GM12878 (cell line): ENCODE results near the gene MXI1. TPM values are rescaled to one million over a fixed set of nuclear protein-coding genes. Genes with fewer than 3 reads are reported as not detected.

Experiments
- ATAC-seq: fragments of 200-7000 bp; cut with Tn5 transposase; 3 replicates; pipeline ENCODE4 v1.9.1; 2020; ENCODE audit warnings: mild to moderate bottlenecking, moderate library complexity
- BruUV-seq: library from RNA; stranded (reverse); fragments of 400-500 nt; replicated peaks from 2 replicates; lab custom pipeline; 2021; lab: Mats Ljungman, UMichigan
- CTCF ChIA-PET: fragments of 300-600 bp; sonication (Branson Sonifier 250); formaldehyde crosslinking; extraction: SDS; loops from one replicate; lab custom pipeline; 2021; ENCODE audit warnings: inconsistent platforms; lab: Yijun Ruan, JAX
- POLR2A ChIA-PET: fragments of 350-600 bp; formaldehyde crosslinking; extraction: SDS; loops from one replicate; lab custom pipeline; 2021; ENCODE audit warnings: inconsistent platforms; lab: Charles Lee
- RAD21 ChIA-PET: fragments of 300-600 bp; sonication (Branson Sonifier 250); formaldehyde crosslinking; loops from one replicate; lab custom pipeline; 2023; ENCODE audit warnings: antibody characterized with exemption; ENCODE audit not compliant: unreplicated experiment; lab: Charles Lee
- SMC1A ChIA-PET: fragments of 300-600 bp; sonication (Branson Sonifier 250); formaldehyde crosslinking; loops from one replicate; lab custom pipeline; 2023; ENCODE audit not compliant: unreplicated experiment, uncharacterized antibody; lab: Charles Lee
- DNase-seq: peaks from one replicate; pipeline ENCODE4 v3.0.0-alpha.2; 2011; ENCODE audit warnings: low read depth, low spot score
- FAIRE-seq: peaks from 3 replicates; lab custom pipeline; 2011; peaks lifted over from hg19 to GRCh38; lab: Jason Lieb, UNC
- H2AFZ ChIP-seq: 2 replicates; pipeline ENCODE4 v1.6.0; 2011; ENCODE audit warnings: low read depth, low read length, control low read depth; ENCODE audit not compliant: control insufficient read depth
- H3K27ac ChIP-seq: 2 replicates; pipeline ENCODE4 v1.5.1; 2011; ENCODE audit warnings: control low read depth; ENCODE audit not compliant: control insufficient read depth, insufficient read depth
- H3K27me3 ChIP-seq, 2 experiments: replicated peaks in 1 of 2; 2 replicates each; pipeline versions ENCODE4 v1.6.0 to v1.6.1; 2011; ENCODE audit warnings: low read length in 1 of 2; ENCODE audit not compliant: control insufficient read depth in 2 of 2, insufficient read depth in 2 of 2
- H3K36me3 ChIP-seq, 2 experiments: 2 replicates each; pipeline ENCODE4 v1.5.1; 2011; ENCODE audit warnings: low read length in 1 of 2; ENCODE audit not compliant: control insufficient read depth in 2 of 2, insufficient read depth in 2 of 2
- H3K4me1 ChIP-seq: 2 replicates; pipeline ENCODE4 v1.6.1; 2011; ENCODE audit warnings: mild to moderate bottlenecking, low read length, moderate library complexity, mixed read lengths; ENCODE audit not compliant: control insufficient read depth, insufficient read depth
- H3K4me2 ChIP-seq: 2 replicates; pipeline ENCODE4 v1.6.0; 2011; ENCODE audit warnings: control low read depth; ENCODE audit not compliant: control insufficient read depth, insufficient read depth
- H3K4me3 ChIP-seq: fragments of 200-600 bp; sonication (generic); 2 replicates; pipeline ENCODE4 v1.5.1; 2016
- H3K79me2 ChIP-seq: 2 replicates; pipeline ENCODE4 v1.6.0; 2011; ENCODE audit warnings: low read length; ENCODE audit not compliant: control insufficient read depth, insufficient read depth
- H3K9ac ChIP-seq: 2 replicates; pipeline ENCODE4 v1.8.0; 2011; ENCODE audit warnings: low read length, control low read depth, mixed read lengths; ENCODE audit not compliant: control insufficient read depth, insufficient read depth
- H3K9me3 ChIP-seq: replicated peaks from 3 replicates; pipeline ENCODE4 v1.5.1; 2011; ENCODE audit warnings: mild to moderate bottlenecking, low read length; ENCODE audit not compliant: control insufficient read depth, insufficient read depth
- H4K20me1 ChIP-seq: 2 replicates; pipeline ENCODE4 v1.6.0; 2011; ENCODE audit not compliant: control insufficient read depth, insufficient read depth
- CREM ChIP-seq: IDR thresholded peaks from 2 replicates; pipeline ENCODE4 v1.6.1; 2014; ENCODE audit warnings: antibody characterized with exemption, low read depth
- E4F1 ChIP-seq: fragments of 450-650 bp; IDR thresholded peaks from 2 replicates; pipeline ENCODE4 v1.6.1; 2018; ENCODE audit warnings: borderline replicate concordance, mild to moderate bottlenecking; ENCODE audit not compliant: partially characterized antibody
- NR2C1 ChIP-seq: fragments of 450-650 bp; IDR thresholded peaks from 2 replicates; pipeline ENCODE4 v1.6.1; 2017; ENCODE audit warnings: antibody characterized with exemption, mild to moderate bottlenecking, moderate library complexity
- RAD51 ChIP-seq: fragments of 450-650 bp; IDR thresholded peaks from 2 replicates; pipeline ENCODE4 v1.6.1; 2016; ENCODE audit warnings: moderate library complexity, mild to moderate bottlenecking, inconsistent platforms
- SMAD5 ChIP-seq: IDR thresholded peaks from 2 replicates; pipeline ENCODE4 v1.6.1; 2016; ENCODE audit warnings: antibody characterized with exemption, low read depth
- TCF12 ChIP-seq: IDR thresholded peaks from 2 replicates; pipeline ENCODE4 v1.6.1; 2011; ENCODE audit warnings: low read depth, mild to moderate bottlenecking, low read length
- TCF7 ChIP-seq: IDR thresholded peaks from 2 replicates; pipeline ENCODE4 v1.6.1; 2014; ENCODE audit warnings: antibody characterized with exemption, borderline replicate concordance
- ZNF217 ChIP-seq: fragments of 450-650 bp; IDR thresholded peaks from 2 replicates; pipeline ENCODE4 v1.6.1; 2017; ENCODE audit warnings: antibody characterized with exemption, mild to moderate bottlenecking
- in situ Hi-C: fragments of 300-500 bp; cut with MboI; formaldehyde crosslinking; loops from 9 replicates; pipeline ENCODE4 v1.14.3; 2018; ENCODE audit warnings: mixed read lengths
- intact Hi-C: fragments of 100-400 bp; cut with micrococcal nuclease; formaldehyde crosslinking; loops from one replicate; pipeline ENCODE4 v1.14.2; 2022; ENCODE audit not compliant: unreplicated experiment
- polyA plus RNA-seq, 11 experiments: library from polyadenylated mRNA; depleted of rRNA in 4 of 11; unstranded in 6 of 11; stranded (reverse) in 5 of 11; fragments of >200 nt; fragmentation: Nextera tagmentation in 4 of 11; fragmentation: Illumina TruSeq in 1 of 11; extraction: Ambion mirVana in 4 of 11; extraction: Trizol in 1 of 11; gene quantifications; 1 replicate in 1 of 11; 2 replicates in 10 of 11; pipeline versions ENCODE4 v1.2.1 to v1.2.3, GENCODE V29; 2011 to 2016; ENCODE audit warnings: inconsistent platforms in 2 of 11, missing spikeins in 2 of 11, low read depth in 1 of 11
- total RNA-seq, 4 experiments: library from RNA; depleted of rRNA in 3 of 4; stranded (reverse); fragments of >200 nt in 3 of 4; fragmentation: Illumina TruSeq in 1 of 4; extraction: Trizol in 1 of 4; gene quantifications; 2 replicates each; pipeline versions ENCODE4 v1.2.1 to v1.2.3, GENCODE V29; 2013 to 2021
- TF ChIP-seq, protein P1 (sequence below): fragments of 450-650 bp; IDR thresholded peaks from 2 replicates; pipeline ENCODE4 v1.6.1; 2016; ENCODE audit warnings: mild to moderate bottlenecking
- TF ChIP-seq, protein P2 (sequence below): IDR thresholded peaks from 2 replicates; pipeline ENCODE4 v1.6.1; 2012; ENCODE audit warnings: low read depth, low read length, improper control_type of control experiment

Gene MXI1
- total and polyA plus RNA-seq, 10 of the 15 experiments (the other 5 are each of a cell fraction or from before 2014, with no cell fraction given), result 0.23 to 8.0 (median 0.41) TPM

GRCh38 chr10:110237894-110238480 lies 30.6 kb downstream of the MXI1 start (continued):
- TF ChIP-seq, protein P1, sequence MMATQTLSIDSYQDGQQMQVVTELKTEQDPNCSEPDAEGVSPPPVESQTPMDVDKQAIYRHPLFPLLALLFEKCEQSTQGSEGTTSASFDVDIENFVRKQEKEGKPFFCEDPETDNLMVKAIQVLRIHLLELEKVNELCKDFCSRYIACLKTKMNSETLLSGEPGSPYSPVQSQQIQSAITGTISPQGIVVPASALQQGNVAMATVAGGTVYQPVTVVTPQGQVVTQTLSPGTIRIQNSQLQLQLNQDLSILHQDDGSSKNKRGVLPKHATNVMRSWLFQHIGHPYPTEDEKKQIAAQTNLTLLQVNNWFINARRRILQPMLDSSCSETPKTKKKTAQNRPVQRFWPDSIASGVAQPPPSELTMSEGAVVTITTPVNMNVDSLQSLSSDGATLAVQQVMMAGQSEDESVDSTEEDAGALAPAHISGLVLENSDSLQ, result no peak
- no peak for TF ChIP-seq NR2C1
- no peak for TF ChIP-seq ZNF217
- TF ChIP-seq RAD51, result no peak
- TF ChIP-seq, protein P2, sequence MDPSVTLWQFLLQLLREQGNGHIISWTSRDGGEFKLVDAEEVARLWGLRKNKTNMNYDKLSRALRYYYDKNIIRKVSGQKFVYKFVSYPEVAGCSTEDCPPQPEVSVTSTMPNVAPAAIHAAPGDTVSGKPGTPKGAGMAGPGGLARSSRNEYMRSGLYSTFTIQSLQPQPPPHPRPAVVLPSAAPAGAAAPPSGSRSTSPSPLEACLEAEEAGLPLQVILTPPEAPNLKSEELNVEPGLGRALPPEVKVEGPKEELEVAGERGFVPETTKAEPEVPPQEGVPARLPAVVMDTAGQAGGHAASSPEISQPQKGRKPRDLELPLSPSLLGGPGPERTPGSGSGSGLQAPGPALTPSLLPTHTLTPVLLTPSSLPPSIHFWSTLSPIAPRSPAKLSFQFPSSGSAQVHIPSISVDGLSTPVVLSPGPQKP, result no peak
- TF ChIP-seq, all 136 proteins: peak for 0

GRCh38 chr10:110239892-110240291 lies 32.5 kb downstream of the MXI1 start:
- intact Hi-C loops (loop anchor here (5.0 kb wide), 1 partner anchor 37 kb away; no protein-coding TSS in a partner anchor), in situ Hi-C loops (no loop called here)
- Histone ChIP-seq H3K36me3 (no peaks in the 10 kb centered on the region), H3K9ac (no peak overlapping the region), H3K27me3 (peaks cover 0 to 5% of the 10 kb centered on the region in 2 experiments; a peak in 2 of 4 replicates), H3K79me2 (no peaks in the 10 kb centered on the region), H3K4me2 (no peak overlapping the region), H2AFZ (no peak overlapping the region), H3K9me3 (no peaks in the 10 kb centered on the region), H3K27ac (no peak overlapping the region), H3K4me1 (no peaks in the 10 kb centered on the region), H4K20me1 (no peaks in the 10 kb centered on the region), H3K4me3 (no peak overlapping the region)
- BruUV-seq, result no TSS peak
- ChIA-PET SMC1A (interaction anchor here (0.7 kb wide), 1 partner anchor 19 kb away, joined by 3 read pairs; no protein-coding TSS in a partner anchor), RAD21 (interaction anchor here (0.6 to 1.7 kb wide), 2 partner anchors 9 to 32 kb away, joined by 4 to 6 read pairs; no protein-coding TSS in a partner anchor), CTCF (interaction anchor here (1.0 to 1.3 kb wide), 3 partner anchors 10 to 107 kb away, joined by 3 to 6 read pairs (median 3); no protein-coding TSS in a partner anchor), POLR2A (no interaction called here)
- no peak for ATAC-seq
- FAIRE-seq, result no peak
- no peak for TF ChIP-seq E4F1
- no peak for TF ChIP-seq TCF12
- no peak for TF ChIP-seq SMAD5
- TF ChIP-seq TCF7, result no peak
- no peak for TF ChIP-seq CREM
- no peak for DNase-seq
